Measurements from ENCODE around the gene ARID3B. TPM values are rescaled to one million over a fixed set of nuclear protein-coding genes. Genes with fewer than 3 reads are reported as not detected.
"Not testable (repeated sequence)": the region's sequence is repeated elsewhere in the genome, so short reads cannot be mapped to it uniquely, and the experiment has no call there.

Gene ARID3B
- total RNA-seq, 1 donor from 2014 or later = 1.5 TPM

DNA sequence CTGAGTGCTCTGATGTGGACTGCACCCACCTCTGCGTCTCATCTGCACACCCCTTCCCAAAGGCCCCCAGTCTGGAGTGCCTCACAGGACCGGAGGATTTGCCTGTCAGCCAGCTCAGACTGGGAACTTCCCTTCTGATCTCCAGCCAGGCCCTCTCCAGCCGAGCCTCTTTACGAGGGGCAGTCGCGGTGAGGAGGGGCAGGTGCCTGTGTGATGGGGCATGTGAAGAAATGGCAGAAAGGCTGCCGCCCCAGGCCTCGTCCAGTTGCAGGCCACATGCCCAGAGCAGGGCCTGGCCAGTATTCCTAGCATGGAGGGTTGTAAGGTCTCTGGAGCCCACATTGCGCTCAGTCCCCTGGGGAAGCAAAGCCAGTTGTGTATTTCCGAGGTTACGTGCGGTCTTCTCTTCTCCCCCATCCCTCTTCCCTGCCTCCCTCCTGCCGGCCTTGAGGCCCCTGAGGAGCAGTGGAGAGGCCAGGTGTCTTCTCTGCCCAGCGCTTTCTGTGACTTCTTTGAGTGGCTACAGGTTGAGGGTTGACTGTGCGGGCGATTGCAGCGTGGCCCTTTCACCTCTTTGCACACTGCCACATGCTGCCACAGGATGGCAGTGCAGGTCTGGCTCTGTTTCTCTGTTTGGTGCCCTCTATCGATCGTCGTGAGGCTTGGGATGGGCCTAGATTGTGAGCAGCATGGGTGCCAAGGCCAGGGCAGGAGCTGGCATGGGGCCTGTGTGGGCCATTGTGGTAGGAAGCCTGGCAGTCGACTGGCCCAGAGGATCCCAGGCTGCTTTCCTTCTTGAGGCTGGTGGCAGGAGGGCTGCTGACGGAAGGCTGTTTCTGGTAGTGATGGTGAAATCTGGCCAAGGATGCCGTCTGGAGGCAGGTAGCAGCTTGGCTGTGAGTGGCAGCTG is 79.9 kb downstream of the ARID3B start:
- DNase-seq (ENCODE audit: low read depth, low spot score) = no peak

DNA sequence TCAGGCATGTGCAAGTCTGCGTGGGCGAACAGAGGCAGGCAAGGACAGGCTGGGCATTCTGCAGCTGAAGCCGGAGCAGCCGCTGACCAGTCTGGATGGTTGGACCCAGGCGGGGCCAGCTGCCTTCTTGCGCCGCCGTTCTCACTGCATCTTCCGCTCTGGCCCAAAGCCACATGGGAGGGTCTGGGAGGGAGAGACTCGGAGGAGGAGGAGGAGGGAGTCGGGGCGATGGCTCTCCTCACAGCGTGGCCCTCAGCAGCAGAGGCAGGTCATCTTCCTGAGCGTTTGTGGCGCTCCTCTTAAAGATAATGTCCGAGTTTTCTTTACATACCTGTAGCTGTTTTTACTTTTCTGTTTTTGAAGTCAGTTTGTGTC is 80.5 kb downstream of the ARID3B start:
- DNase-seq (ENCODE audit: low read depth, low spot score) = no peak

DNA sequence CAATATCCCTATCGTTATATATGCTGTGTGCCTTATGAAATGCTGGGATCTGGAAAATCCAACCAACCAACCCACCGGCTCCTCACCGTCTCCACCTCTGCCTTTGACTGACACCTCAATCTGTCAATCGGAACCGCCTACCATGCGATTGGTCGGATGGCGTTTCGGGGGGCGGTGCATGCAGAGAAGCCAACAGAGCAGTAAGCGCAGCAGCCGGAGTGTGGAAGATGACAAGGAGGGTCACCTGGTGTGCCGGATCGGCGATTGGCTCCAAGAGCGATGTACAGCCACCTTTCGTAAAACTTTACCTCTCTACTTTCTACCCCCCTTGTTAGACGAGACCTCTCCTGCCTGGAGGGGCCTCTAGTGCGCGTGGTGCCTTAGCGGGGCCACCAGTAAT is 80.9 kb downstream of the ARID3B start:
- DNase-seq (ENCODE audit: low read depth, low spot score) = no peak

DNA sequence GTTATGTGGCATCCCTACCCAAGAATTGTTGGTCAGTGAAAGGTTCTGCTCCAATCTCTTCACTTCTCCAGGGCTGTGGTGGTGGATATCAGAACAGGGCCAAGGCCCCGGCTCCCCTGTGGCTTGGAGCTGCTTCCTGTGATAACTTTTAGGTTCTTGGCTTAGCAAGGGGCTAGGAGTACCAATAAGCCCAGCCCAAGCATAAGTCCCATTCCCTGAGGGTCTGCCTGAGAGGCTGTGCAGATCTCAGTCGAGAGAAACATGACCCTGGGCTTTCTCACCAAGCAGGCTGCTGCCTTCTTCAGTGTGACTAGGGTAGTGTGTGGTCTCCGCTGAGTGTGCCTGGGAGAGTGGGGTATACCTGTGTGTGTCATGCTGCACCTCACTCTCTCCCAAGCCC is 81.7 kb downstream of the ARID3B start:
- no peak for DNase-seq (ENCODE audit: low read depth, low spot score)

DNA sequence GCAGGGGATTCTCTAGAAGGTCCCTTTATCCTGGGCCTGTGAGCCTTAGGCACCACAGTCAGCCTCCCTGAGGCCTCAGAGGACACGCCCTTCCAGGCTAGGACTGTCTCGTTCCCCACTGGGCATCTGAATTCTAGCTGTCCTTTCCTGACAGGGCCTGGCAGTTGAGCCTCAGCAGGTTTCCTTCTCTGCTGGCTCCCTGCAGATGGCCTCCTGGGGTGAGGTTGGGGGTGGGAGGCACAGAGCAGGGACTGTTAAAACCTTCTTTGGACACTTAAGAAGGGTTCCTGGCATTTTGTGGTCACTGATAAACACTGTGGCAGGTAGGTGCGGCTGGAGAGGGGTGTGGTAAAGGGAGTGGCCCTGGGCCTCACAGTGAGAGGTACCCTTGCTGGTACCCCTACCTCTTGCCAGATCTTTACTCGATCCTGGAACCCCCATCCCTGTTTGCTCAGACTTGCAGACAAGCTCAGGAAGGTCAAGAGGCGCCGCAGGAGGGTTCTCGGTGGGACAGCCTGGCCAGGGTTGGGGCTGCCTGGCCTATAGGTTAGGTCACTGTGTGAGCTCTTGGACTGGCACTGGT is 83.1 kb downstream of the ARID3B start:
- DNase-seq (ENCODE audit: low read depth, low spot score) = no peak

DNA sequence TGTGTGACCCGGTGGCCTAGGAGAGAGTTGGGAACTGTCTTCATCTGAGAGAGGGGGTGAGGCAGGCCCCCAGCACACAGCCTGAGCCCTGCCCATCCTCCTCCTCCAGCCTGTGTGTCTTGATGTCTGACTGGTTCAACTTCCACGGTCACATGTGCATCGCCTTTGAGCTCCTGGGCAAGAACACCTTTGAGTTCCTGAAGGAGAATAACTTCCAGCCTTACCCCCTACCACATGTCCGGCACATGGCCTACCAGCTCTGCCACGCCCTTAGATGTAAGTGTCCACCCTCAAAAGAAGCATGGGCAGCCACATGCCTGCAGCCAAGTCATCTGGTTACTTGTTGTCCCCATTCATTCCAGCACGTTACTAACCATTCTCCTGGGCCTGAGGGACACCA is 84.7 kb downstream of the ARID3B start:
- no peak for DNase-seq (ENCODE audit: low read depth, low spot score)

DNA sequence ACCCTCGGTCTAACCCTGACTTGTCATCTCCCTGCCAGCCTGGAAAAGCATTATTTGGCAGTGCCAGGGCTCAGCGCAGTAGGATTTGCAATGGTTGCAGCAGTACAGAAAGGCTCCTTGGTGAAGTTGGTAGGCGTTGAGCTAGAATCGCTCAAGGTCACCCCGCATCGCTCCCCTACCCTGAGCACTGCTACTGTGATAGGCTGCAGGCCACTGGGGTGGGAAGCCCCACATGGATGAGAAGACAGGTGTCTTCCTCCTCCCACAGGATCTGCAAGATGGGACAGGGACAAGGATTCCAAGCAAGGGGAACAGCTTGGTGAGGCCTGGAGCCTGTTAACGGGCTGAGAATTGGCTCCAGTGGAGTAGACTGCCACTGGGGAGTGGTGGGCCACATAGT is 85.3 kb downstream of the ARID3B start:
- DNase-seq (ENCODE audit: low read depth, low spot score) = no peak

DNA sequence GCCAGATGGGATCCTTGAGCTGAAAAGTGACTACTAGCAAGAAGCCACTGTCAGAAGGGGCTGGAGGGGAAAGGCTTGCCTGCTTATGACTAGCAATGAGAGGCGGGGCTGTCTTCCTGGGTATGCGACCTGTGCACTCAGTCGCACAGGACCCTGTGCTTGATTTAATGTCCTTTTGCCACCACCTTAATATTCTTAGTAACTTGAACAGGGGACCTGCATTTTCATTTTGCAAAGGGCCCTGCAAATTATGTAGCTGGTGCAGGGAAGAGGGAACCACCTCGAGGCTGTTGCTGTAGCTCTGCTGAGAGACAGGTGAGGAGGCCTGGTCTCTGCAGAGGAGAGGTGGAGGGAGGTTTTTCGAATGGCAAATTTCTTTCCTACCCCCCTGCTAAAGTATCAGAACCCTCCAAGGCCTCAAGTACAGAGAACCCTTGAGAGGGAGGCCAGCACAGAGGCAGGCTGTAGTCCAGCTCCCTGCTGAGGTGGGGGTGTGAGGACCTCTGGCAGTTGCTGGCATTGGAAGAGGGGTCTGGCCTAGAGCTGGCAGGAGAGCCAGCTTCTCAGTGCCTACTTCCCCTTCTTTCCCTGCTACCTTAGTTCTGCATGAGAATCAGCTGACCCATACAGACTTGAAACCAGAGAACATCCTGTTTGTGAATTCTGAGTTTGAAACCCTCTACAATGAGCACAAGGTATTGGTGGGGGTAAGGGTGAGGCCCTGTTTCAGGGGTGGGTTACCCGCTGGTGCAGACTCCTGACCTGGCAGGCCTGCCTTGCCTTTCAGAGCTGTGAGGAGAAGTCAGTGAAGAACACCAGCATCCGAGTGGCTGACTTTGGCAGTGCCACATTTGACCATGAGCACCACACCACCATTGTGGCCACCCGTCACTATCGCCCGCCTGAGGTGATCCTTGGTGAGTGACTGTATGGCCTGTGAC is 86.0 kb downstream of the ARID3B start:
- DNase-seq (ENCODE audit: low read depth, low spot score) = no peak

DNA sequence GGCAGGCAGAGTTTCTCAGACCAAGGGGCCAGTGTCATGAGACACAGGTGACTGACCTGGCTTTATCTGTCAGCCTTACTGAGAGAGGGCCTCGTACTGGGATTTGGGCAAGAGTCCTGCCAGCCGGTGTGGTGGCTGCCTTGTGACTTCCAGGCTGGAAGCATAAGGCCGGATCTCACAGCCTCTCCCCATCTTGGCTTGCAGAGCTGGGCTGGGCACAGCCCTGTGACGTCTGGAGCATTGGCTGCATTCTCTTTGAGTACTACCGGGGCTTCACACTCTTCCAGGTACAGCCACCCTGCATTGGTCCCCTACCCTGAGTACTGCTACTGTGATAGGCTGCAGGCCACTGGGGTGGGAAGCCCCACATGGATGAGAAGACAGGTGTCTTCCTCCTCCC is 86.7 kb downstream of the ARID3B start:
- DNase-seq (ENCODE audit: low read depth, low spot score) = no peak

DNA sequence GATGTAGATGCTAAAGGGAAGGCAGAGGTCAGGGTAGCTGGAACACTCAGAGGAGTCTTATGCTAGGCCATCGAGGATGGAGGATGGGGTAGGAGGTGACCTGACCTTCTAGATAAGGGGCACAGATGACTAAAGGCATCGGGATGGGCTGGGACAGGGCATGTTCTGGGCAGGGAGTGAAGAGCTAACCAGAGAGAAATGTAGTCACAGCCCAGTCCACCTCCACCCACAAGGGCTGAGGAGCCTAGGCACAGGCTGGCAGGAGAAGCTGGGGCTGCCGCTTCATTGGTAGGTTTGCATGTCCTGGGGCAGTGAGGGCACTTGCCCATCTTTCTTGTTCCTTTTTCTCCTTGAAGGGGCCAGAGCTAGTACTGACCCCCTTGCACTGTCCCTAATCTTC is 87.2 kb downstream of the ARID3B start:
- DNase-seq (ENCODE audit: low read depth, low spot score) = no peak

DNA sequence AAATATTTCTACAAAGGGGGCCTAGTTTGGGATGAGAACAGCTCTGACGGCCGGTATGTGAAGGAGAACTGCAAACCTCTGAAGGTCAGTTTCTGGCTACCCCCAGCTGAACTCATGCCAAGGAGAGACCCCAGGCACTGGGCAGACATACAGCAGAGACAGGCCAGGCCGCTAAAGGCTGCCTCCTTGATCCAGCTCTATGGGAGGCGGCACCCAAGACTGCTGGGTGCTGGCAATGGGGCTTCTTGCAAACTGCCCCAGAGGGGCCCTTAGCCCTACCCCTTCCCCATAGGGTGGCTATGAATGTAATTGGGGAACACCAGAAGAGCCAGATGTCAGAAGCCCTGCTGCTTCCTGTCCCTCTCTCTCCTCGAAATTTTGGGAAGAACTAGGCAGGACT is 87.9 kb downstream of the ARID3B start:
- no peak for DNase-seq (ENCODE audit: low read depth, low spot score)

DNA sequence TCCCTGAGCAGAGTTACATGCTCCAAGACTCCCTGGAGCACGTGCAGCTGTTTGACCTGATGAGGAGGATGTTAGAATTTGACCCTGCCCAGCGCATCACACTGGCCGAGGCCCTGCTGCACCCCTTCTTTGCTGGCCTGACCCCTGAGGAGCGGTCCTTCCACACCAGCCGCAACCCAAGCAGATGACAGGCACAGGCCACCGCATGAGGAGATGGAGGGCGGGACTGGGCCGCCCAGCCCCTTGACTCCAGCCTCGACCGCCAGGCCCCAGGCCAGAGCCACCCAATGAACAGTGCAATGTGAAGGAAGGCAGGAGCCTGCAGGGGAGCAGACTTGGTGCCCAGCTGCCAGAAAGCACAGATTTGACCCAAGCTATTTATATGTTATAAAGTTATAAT is 88.7 kb downstream of the ARID3B start:
- not testable (repeated sequence) for DNase-seq (ENCODE audit: low read depth, low spot score)

DNA sequence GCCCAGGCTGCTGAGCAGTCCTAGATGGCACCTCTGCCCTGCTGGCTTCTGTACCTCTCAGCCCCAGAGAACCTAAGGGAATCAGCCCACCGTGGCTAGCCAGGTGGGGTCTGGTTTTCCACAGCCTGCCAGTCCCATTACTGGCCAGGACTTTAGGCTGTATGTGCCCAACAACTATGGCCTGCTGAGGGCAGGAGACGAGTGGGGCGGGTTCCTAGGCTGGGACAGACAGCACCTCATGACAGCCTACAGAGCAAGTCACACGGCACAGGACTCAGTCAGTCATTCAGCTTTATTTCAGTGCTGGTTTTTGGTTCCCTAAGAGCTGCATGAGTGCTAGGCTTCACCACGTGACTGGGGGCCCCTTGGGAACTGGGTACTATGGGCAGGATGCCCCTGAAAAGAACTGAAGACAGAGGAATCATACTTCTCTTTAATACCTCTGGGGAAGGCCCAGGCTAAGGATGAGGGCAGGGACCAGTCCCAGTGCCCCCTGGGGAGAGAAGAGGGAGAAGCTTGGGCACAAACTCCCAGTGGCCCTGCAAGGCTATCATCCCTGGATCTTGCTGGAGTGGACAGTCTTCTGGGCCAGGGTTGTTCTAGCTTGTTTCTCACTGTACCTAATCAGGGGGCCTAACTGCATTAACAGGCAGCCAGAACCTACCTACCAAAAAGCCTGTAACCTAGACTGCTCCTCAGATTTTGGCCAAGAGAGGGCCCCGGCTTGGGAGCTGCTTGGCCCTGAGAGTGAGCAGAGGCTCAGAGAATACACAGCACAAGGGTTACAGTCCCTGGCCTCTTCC is 89.5 kb downstream of the ARID3B start:
- DNase-seq (ENCODE audit: low read depth, low spot score) = no peak

DNA sequence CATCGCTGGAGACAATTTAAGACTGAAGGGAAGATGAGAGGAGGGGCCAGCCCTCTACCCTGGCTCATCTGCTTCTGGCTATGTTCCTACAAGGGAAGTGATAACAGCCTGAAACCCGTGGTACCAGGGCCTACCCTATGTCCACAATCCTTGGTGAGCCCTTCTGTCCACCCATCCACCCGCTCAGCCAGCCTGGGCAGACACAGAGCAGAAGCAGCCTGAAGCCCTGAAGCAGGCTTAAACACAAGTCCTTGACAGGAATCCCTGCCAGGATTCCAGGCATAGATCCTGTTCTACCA is 90.0 kb downstream of the ARID3B start:
- no peak for DNase-seq (ENCODE audit: low read depth, low spot score)

DNA sequence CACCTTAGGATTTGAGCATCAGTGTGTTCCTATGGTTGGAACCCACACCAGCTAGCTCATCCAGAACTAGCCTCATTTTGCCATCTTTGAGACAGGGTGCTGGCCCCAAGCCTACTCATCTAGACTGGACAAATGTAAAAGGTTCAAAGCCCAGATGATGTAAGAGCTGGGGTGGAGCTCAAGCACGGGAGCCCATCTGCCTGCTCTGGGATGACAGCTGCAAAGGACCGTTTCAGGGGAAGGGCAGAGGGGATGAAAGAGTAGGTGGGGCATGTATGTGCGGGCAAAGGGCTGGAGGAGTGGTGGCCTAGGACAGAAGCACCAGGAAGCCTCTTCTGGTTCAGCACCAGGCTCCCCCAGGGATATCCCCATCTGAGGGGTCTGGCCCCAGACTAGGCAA is 90.4 kb downstream of the ARID3B start:
- DNase-seq (ENCODE audit: low read depth, low spot score) = no peak

DNA sequence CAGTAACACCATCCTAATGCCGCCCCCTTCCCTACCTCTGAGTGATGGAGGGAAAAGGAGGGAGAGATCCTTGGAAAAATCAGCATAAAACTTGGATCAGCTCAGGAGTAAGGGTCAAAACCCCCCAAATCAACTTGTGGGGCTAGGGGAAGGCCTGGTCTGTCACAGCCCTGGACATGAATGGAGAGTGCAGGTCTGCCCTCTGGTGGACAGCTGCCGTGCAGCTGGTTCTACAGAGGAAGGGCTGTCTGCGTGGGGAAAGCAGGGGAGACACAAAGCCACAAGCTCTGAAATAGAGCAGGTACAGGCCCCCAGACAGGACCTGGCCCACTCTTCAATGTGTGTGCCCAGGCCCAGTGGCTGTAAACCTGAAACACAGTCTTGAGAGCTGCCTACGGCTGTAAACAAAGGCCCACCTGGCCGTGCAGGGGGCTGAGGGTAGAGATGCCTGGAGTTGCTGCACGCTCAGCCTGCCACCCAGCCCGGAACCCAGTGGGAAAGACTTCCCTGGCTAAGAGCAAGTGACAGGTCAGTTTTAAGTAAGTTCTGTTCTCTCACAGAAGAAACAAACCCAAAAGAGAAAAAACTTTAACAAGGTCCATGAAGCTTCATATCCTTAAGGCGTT is 91.0 kb downstream of the ARID3B start:
- no peak for DNase-seq (ENCODE audit: low read depth, low spot score)

DNA sequence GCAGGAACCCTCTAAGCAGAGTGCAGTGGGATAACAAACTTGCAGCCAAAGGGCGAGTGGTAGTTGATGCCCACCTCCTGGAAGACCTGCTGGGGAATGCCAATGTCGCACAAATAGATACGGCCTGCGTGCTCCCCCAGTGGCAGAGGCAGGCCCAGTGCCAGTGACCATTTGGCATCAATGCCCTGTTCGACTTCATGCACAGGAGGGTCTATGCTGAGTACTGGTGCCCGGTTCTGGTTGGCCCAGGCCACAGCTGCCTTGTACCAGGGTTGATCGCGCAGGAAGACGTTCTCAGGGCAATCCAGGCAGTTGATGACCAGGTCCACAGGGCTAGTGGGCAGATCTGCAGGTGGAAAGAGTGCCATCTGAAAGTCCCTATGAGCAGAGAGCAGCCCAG is 91.6 kb downstream of the ARID3B start:
- no peak for DNase-seq (ENCODE audit: low read depth, low spot score)

DNA sequence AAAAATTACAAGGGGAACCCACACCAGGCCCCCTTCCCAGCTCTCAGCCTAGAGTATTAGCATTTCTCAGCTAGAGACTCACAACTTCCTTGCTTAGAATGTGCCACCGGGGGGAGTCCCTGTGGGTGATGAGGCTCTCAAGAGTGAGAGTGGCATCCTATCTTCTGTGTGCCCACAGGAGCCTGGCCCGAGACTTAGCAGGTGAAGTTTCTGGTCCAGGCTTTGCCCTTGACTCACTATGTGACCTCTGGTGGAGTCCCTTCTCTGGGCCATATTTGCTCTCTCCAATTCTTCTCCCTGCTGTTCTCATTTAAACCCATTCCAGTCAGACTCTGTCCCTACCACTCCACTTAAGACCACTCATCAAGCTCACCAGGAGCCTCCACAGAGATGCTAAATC is 92.8 kb downstream of the ARID3B start:
- DNase-seq (ENCODE audit: low read depth, low spot score) = no peak

DNA sequence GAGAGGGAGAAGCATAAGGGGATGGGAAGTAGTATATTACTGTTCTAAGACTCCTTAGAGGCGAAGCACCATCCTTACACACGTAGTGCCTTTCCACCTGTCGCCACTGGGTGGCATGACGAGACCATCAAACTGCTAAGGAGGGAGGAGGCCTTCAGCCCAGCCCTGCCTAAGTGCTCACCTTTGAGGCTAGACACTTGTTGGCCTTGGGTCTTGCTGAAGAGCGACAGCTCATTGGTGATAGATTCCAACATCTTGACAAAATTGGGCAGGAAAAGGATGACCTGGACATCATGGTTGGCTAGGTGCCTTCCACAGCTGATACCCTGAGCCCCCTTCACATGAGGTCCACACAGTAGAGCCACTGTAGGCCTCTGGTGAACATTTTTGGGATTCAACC is 94.2 kb downstream of the ARID3B start:
- no peak for DNase-seq (ENCODE audit: low read depth, low spot score)

DNA sequence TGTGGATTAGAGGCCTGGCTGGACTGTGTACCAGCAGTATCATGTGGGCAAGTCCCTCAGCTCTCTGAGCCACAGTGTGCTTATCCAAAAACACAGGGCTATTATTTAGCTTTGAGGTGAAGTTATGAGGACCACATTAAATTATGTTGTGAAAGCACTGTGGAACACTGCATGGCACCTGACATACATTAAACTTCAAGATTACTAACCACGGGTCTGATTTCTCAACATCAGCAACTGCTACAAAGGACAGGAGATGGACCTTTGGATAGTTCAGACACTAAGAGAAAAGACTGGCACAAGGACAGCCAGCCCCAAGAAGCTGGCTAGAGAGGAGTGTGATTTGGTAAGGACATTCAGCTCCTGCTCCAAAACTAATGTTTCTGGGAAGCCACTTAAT is 96.0 kb downstream of the ARID3B start:
- DNase-seq (ENCODE audit: low read depth, low spot score) = no peak

DNA sequence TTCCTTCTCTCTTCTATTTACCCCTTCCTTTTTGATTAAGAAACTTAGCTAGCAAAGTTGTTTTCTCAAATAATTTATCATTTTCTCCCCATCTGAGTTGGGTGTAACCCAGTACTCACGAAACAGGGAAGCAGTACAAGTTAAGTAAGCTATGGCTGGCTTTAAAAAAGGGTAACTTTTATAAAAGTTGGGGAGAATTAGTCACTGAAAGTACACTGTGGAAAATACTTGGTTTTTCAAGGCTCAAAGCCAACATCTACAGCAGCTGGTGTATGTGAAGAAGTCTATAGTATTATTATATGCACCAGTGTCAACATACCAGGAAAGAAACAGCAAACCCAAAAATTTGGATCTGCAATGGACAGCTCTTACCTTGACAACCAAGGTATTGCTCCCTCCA is 100.1 kb downstream of the ARID3B start:
- no peak for DNase-seq (ENCODE audit: low read depth, low spot score)

Measured in pulmonary artery endothelial cell (primary cell).